Stimulated activated naive CD8-positive, alpha-beta T cell treated with anti-CD3 and anti-CD28 coated beads, Interleukin-15, Interleukin-2, amounts not matched to agents 100 ng/mL and 50 ng/mL, for 24 hours (primary cell): ENCODE results near the gene ARHGAP15.

Experiments used
- H3K27ac Mint-ChIP-seq: one replicate; pipeline ENCODE4 v1.8.0; 2021; ENCODE audit warnings: mild to moderate bottlenecking, mixed read lengths
- H3K27me3 Mint-ChIP-seq: one replicate; pipeline ENCODE4 v1.8.0; 2021; ENCODE audit warnings: mixed read lengths
- H3K36me3 Mint-ChIP-seq: one replicate; pipeline ENCODE4 v1.8.0; 2021; ENCODE audit warnings: low read depth, mixed read lengths
- H3K4me1 Mint-ChIP-seq: one replicate; pipeline ENCODE4 v1.8.0; 2021; ENCODE audit warnings: low read depth, mixed read lengths
- H3K4me3 Mint-ChIP-seq: one replicate; pipeline ENCODE4 v1.8.0; 2021; ENCODE audit warnings: mild to moderate bottlenecking, mixed read lengths
- H3K9me3 Mint-ChIP-seq: one replicate; pipeline ENCODE4 v1.8.0; 2021; ENCODE audit warnings: mixed read lengths

ARHGAP15 gene

DNA sequence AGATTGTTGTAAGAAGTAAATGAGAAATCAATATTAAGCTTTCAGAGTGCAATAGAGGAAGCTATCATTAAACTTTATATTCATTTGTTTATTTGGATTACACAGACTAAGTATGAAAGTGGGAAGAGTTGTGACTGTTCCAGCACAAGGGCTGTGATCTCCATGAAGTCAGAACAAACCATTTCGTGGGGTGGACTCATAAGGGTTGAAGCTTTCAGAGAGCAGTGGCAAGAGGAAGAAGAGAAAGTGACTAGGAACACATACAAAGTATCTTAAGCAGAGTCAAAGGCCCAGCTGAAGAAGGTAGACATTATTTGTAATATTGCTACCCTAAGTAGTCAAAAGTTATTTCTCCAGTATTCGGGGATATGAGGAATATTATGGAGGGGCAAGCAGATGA, 117.0 kb downstream of the ARHGAP15 start:
- no peak overlapping the region for H3K27ac Mint-ChIP-seq
- peaks cover 22% of the 10 kb centered on the region for H3K36me3 Mint-ChIP-seq
- H3K27me3 Mint-ChIP-seq = no peaks in the 10 kb centered on the region
- H3K9me3 Mint-ChIP-seq = no peaks in the 10 kb centered on the region
- no peak overlapping the region for H3K4me3 Mint-ChIP-seq
- H3K4me1 Mint-ChIP-seq = peaks cover 17% of the 10 kb centered on the region

DNA sequence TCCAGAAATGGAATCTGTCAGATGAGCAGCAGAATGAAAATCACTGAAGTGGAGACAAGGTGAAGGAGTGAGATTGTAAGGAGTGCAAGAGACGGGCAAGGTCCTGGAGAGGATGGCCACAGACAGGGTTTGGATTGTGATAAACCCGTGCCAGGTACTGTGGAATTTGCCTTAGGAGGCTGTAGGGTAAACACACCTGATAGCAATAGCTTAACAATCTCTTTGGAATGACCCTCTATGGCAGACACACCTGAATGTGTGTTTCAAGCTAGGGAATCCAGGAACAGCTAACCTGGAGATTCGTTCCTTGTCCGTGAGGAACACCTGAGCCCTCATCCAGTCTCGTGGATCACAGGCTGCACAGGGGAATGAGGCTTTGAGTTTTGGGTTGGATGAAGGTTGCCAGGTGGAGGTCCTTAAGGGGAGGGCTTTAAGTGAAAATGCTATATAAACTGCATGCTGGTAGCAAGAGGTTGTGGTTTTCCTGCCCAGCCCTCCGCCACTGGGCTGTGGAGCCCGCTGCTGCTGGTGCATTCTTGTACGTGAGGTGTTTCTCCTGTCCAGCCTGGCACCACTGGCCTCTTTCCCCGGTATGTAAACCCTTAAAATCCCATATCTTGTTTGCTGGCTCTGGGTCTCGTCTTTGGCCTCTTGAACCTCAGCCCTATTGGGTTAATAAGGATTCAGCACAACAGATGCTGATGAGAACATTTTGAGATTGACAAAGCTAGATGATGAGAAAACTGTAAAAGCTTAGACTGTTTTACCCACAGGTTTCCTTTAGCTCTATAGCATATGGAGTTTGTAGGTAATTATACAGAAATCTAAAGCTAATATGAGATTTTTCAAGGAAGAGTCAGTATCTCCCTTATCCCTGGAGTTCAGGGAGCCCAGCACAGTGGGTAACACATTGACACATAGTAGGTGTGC, 117.9 kb downstream of the ARHGAP15 start:
- Mint-ChIP-seq H3K4me3 (peak overlapping the region; percentile 48), H3K4me1 (peaks cover 25% of the 10 kb centered on the region), H3K36me3 (peaks cover 14% of the 10 kb centered on the region), H3K9me3 (no peaks in the 10 kb centered on the region), H3K27ac (peak overlapping the region; percentile 41), H3K27me3 (no peaks in the 10 kb centered on the region)

DNA sequence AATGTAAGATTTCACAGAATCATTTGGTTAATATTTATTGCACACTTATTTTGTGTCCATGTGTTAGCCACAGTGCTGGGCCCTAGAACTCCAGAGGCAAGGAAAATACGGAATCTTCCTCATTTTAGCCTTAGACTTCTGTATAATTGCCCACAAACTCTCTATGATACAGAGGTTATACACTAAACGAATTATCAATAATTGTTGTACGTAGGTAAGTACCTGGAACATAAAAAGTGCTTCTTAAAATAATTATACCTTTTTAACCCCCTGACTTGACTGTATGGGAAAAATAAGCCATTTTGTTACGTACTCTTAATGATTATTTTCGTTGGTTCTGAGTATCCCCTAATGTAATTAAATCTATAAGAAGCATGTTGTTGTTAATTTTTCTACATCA, 119.4 kb downstream of the ARHGAP15 start:
- Mint-ChIP-seq H3K4me1 (peaks cover 39% of the 10 kb centered on the region), H3K27ac (peak overlapping the region; percentile 58), H3K36me3 (peaks cover 18% of the 10 kb centered on the region), H3K27me3 (no peaks in the 10 kb centered on the region), H3K4me3 (peak overlapping the region; percentile 21), H3K9me3 (no peaks in the 10 kb centered on the region)

DNA sequence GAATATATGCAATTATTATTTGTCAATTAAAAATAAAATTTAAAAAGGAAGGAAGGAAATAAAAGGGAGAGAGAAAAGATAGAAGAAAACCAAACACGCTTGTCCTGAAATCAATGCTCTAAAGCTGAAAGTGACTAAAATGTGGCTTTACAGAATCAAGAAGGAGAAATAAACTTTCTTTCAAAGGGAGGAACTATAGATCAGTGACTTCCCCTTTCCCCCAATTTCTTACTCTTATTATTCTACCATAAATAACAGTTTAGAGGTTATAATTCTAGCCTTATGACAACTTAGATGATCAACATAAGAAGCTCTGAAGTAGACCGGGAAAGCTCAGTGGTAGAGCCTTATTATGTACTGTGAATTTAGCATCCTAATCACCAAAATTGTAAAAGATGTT, 122.5 kb downstream of the ARHGAP15 start:
- H3K36me3 Mint-ChIP-seq = peaks cover 18% of the 10 kb centered on the region
- no peaks in the 10 kb centered on the region for H3K9me3 Mint-ChIP-seq
- peak overlapping the region; percentile 69 for H3K27ac Mint-ChIP-seq
- H3K4me3 Mint-ChIP-seq = peak overlapping the region; percentile 31
- H3K27me3 Mint-ChIP-seq = no peaks in the 10 kb centered on the region
- peaks cover 67% of the 10 kb centered on the region for H3K4me1 Mint-ChIP-seq

DNA sequence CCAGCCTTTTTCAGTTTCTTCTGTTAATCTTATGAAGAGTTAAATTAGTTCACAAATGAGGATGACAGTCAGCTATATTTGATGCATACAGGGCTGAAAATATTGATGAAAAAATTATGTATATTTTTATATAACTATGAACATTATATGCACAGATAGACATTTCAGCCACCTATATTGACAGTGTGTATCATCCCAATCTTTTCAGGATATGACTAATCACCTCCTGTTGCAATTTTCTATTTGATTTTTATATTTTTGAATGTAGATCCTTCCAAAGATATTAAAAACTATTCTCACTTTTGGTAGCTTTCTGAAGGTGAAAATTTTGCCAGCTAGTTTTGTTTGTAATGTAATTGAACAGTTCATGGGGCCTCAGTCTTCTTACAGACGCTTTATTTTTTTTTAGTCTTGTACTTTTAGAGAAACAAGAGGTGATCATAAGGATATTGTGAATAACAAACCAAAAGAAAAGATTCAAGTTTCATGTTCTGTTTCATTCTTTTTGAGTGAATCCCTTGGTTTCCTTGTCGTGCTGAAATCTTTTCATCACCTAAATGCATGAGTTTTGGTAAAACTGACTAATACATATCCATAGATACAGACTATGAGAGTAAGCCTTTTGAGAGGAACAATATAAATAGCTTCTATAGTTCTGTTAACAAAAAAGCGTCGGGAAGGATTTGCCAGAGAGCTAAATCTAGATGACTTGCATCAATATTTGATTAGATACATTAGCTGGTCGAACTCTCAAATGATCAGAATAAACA, 123.1 kb downstream of the ARHGAP15 start:
- H3K27me3 Mint-ChIP-seq = no peaks in the 10 kb centered on the region
- H3K27ac Mint-ChIP-seq = peak overlapping the region; percentile 77
- peaks cover 72% of the 10 kb centered on the region for H3K4me1 Mint-ChIP-seq
- H3K4me3 Mint-ChIP-seq = peak overlapping the region; percentile 55
- H3K36me3 Mint-ChIP-seq = peaks cover 18% of the 10 kb centered on the region
- no peaks in the 10 kb centered on the region for H3K9me3 Mint-ChIP-seq

DNA sequence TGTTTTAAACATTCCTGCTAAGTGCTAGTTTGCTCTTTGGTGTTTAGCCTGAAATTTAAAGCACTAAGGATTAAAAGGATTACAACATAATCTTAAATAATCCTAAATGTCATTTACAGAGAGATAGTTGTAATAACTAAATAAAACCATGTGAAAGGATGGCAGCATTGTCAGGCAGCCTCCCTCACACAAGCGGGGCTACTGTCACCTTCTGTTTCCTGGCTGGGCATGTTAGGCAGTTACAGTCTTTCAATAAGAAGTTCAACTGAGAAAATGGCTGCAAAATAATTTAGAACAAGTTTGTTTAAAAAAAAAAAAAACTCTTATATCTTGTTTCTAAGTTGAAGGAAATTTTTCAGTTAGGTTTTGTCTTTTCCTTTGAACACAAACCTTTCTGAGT, 124.9 kb downstream of the ARHGAP15 start:
- Mint-ChIP-seq H3K4me3 (no peak overlapping the region), H3K36me3 (peaks cover 18% of the 10 kb centered on the region), H3K9me3 (no peaks in the 10 kb centered on the region), H3K27me3 (no peaks in the 10 kb centered on the region), H3K27ac (peak overlapping the region; percentile 81), H3K4me1 (peaks cover 82% of the 10 kb centered on the region)

DNA sequence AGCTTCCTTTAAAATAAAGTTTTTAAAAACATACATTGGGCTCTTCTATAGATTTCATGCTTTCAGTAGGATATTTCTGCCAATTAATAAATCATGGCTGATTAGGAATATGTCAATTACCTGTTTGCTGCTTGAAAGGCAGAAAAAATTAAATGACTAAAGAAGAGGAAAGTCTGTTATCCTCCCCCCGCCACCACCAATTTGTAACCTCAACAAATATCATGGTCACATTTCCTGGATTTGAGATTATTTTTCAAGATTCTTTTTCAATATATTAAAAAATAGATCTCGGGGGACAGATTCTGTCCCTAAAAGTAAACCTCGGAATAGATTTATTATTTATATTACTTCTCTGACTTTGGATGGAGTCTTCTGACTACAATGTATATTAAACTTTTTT, 125.9 kb downstream of the ARHGAP15 start:
- H3K36me3 Mint-ChIP-seq = peaks cover 18% of the 10 kb centered on the region
- H3K4me1 Mint-ChIP-seq = peaks cover 87% of the 10 kb centered on the region
- H3K27me3 Mint-ChIP-seq = no peaks in the 10 kb centered on the region
- H3K4me3 Mint-ChIP-seq = no peak overlapping the region
- H3K27ac Mint-ChIP-seq = peak overlapping the region; percentile 68
- no peaks in the 10 kb centered on the region for H3K9me3 Mint-ChIP-seq

DNA sequence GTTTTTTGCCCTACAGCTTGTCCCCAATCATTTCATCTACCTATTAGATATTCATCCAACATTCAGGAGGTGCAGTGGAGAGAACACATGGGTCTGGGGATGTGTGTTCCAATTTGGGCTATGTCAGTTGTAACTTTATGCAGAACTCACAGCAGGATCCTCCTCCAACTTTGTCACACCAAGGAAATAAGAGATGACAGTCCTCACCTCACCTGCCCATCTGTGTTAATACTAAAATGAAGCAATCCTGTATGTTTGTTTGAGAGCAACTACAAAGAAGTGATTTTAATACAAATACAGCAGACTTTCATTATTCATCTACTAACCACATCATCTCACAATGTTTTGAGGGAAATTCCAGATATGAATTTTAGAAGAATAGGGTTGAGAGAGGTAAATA, 126.7 kb downstream of the ARHGAP15 start:
- peaks cover 88% of the 10 kb centered on the region for H3K4me1 Mint-ChIP-seq
- no peaks in the 10 kb centered on the region for H3K27me3 Mint-ChIP-seq
- no peaks in the 10 kb centered on the region for H3K9me3 Mint-ChIP-seq
- peak overlapping the region; percentile 83 for H3K4me3 Mint-ChIP-seq
- H3K27ac Mint-ChIP-seq = peak overlapping the region; percentile 94
- peaks cover 12% of the 10 kb centered on the region for H3K36me3 Mint-ChIP-seq

DNA sequence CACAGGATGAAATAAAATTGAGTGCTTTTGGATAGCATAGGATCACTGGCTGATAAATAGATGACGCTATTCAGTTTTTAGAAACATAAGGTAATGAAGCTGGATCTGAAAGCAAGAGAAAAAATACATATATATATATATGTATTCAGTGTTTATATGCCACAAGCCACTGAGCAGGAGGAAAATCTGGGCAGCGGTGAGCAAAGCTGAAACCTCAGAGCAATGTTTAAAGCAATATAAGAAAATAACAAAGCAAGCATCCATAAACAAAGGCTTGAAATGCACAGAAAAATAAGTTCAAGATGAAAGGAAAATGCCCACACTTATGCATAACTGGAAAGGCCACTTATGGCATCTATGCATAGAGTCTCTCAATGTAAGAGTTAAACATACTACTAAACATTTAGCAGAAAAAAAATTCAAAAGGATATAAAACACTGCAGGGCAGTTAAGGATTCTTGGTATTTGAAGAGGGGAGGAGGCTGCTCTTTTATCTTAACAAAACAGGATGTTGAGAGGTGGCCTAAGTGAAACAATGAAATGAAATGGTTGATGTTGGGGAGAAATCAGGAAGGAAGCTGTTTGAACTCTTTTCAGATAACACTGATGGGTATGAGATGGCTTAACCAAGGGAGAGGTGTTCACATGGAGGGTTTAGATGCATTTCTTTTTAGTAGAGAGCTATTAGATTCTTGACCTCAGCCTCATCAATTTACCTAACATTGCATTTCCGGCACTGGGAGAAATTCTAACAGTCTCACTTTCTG, 129.1 kb downstream of the ARHGAP15 start:
- Mint-ChIP-seq H3K27ac (peak overlapping the region; percentile 92), H3K36me3 (peaks cover 9% of the 10 kb centered on the region), H3K4me1 (peaks cover 90% of the 10 kb centered on the region), H3K9me3 (no peaks in the 10 kb centered on the region), H3K4me3 (peak overlapping the region; percentile 72), H3K27me3 (no peaks in the 10 kb centered on the region)

DNA sequence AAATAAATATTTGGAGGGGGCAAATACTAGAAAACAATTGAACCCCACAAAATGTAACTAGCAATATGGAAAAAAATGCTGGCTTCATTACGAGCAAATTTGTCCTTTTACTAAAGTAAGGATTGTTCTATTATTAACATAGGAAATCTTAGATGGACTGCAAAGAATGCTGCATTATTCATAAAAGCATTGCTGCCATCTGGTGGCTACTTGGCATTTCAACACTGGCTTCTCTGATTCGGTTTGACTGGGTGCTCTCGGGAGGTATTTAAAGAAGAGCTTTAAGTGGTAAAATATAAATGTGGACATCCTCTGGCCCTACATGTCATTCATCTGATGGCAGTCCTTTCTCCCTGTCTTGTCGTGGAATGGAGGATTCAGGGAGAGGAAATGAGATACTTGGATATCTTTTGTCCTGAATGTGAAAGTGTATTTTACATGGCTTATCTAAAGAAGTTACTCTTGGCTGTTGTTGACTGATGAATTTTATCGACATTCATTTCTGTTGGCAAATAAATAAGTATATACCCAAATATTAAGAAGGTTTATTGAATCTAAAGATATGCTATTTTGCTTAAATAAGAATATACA, 130.2 kb downstream of the ARHGAP15 start:
- H3K27ac Mint-ChIP-seq = peak overlapping the region; percentile 92
- H3K36me3 Mint-ChIP-seq = peaks cover 13% of the 10 kb centered on the region
- H3K4me3 Mint-ChIP-seq = peak overlapping the region; percentile 72
- no peaks in the 10 kb centered on the region for H3K9me3 Mint-ChIP-seq
- H3K27me3 Mint-ChIP-seq = no peaks in the 10 kb centered on the region
- peaks cover 90% of the 10 kb centered on the region for H3K4me1 Mint-ChIP-seq

DNA sequence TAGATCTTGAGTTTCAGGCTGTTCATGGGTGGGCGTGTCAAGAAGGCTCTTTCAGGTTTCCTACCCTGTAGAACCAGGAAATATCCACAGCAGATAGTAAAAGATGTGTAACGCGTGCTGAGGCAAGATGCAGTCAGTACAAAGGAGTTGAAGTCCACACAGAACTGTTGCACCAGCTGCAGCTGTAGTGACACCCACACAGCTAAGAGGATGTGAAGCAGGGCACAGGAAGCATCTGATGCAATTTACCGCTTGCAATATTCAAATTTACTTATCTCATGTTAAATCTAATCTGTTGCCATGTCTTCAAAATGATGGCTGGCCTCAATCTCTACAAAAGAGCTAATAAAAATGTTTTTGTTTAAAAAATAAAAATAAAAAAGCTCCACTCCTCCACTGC, 132.8 kb downstream of the ARHGAP15 start:
- Mint-ChIP-seq H3K4me3 (peak overlapping the region; percentile 61), H3K27me3 (no peaks in the 10 kb centered on the region), H3K27ac (peak overlapping the region; percentile 93), H3K36me3 (peaks cover 20% of the 10 kb centered on the region), H3K4me1 (peaks cover 70% of the 10 kb centered on the region), H3K9me3 (peaks cover 3% of the 10 kb centered on the region)

DNA sequence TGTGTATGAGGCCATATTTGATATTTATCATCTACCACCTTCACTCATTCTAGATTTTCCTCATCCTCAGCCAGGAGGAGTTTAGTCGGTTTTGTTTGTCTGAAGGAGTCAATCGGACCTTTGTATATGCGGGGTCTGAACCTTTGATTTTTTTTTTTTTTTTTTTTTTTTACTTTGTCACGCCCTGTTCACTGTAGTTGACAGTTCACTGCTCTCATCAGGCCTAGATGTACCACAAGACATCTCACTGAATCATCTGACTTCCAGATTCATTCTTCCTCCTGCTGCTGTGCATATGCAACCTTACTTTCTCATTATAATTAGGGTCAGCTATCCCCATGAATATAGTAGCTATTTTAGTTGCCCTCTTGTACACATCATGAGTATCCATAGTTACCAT, 133.2 kb downstream of the ARHGAP15 start:
- Mint-ChIP-seq H3K9me3 (peaks cover 6% of the 10 kb centered on the region), H3K36me3 (peaks cover 24% of the 10 kb centered on the region), H3K27ac (peak overlapping the region; percentile 93), H3K4me3 (peak overlapping the region; percentile 17), H3K4me1 (peaks cover 70% of the 10 kb centered on the region), H3K27me3 (no peaks in the 10 kb centered on the region)

DNA sequence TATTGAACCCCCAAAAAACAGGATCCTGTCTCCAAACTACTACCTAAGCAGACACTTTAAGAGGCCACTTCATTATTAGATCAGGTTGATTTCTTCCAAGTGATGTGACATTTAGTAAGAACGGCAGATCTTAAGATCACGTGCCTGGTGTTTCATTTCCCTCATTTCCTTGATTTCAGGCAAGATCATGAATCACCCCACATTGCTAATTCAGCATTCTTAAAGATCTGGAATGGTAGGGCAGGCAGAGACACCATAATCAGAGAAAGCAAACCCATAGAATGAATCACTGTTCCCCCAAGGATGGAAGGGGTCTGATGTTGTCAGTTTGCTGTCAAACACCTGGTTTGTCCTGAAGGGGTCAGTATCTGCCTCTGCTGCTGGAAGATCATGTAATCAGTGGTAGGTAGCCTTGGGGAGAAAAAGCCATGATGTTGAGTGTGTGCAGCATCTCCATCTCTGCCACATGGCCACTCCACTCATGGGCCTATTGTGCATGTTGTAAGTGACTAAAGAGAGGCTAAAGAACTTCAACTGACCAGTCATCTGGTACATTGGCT, 133.9 kb downstream of the ARHGAP15 start:
- H3K4me1 Mint-ChIP-seq = peaks cover 62% of the 10 kb centered on the region
- no peak overlapping the region for H3K4me3 Mint-ChIP-seq
- H3K9me3 Mint-ChIP-seq = peaks cover 6% of the 10 kb centered on the region

DNA sequence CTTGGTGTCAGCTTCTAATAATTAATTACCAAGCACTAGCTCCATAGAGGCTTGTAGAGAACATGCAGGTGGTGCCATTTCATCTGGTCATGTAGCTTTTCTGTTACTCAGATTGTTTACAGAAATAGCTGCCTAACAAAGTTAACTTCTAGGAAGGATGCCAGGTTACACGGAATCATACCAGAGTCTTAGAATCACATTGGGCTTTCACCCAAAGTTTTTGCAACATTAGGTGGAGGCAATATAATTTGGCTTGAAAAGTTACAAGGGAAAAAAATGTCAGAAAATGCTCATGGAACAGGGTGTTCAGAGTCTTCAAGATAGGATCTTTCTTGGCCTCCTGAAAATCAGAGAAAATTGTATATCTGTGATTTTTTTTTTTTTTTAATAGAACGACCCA, 135.6 kb downstream of the ARHGAP15 start:
- peaks cover 6% of the 10 kb centered on the region for H3K9me3 Mint-ChIP-seq
- H3K36me3 Mint-ChIP-seq = peaks cover 24% of the 10 kb centered on the region
- no peaks in the 10 kb centered on the region for H3K27me3 Mint-ChIP-seq

More for the DNA sequence above, 133.9 kb downstream of the ARHGAP15 start:
- Mint-ChIP-seq H3K27ac (peak overlapping the region; percentile 93), H3K36me3 (peaks cover 24% of the 10 kb centered on the region), H3K27me3 (no peaks in the 10 kb centered on the region)

More for the DNA sequence above, 135.6 kb downstream of the ARHGAP15 start:
- peaks cover 50% of the 10 kb centered on the region for H3K4me1 Mint-ChIP-seq
- H3K27ac Mint-ChIP-seq = no peak overlapping the region
- H3K4me3 Mint-ChIP-seq = no peak overlapping the region
